ENCODE data around the gene DDX39A.

DDX39A gene

DNA sequence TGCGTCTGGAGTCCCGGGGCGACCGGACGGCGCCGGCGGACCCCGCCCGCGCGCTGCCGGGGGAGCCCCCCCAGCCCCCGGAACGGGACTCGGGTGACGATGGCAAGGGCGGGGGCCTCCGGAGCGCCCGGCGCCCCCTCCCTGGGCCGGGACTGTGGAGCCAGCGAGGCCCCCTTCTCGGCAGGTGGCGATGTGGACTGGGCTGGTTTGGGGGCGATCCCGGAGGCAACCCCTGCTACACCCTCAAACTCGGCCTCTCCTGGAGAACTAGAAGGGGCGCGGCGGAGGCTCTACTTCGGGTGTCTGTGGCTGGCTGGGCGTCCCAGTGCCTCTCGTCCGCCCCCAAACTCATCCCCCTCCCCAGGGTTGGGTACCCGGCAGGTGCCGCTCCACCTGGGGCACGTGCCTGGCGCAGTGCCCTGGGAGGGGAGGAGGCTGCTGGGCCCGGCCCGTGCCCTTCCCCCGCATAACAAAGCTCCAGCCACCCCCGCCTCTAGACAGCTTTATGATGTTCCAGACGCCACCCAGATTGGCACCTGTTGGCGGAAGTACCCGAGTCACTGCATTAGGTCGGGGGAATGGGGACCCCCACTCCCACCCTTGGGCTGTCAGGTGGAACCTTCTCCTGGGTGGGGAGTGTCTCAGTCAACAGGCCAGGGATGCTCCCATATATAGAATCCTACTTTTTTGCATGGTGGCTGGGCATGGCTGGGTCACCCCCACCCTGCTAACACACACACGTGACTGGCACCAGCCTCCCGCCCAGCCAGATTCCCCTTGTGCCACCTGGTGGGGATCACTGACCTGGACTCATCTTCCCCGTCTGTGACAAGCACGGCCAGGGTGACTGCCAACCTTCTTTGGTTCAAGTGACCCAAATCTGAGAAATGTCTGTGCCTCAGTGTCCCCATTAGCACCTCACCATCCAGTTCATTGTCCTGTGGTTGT is 14.7 kb upstream of the DDX39A start:
- no peak for DNase-seq

DNA sequence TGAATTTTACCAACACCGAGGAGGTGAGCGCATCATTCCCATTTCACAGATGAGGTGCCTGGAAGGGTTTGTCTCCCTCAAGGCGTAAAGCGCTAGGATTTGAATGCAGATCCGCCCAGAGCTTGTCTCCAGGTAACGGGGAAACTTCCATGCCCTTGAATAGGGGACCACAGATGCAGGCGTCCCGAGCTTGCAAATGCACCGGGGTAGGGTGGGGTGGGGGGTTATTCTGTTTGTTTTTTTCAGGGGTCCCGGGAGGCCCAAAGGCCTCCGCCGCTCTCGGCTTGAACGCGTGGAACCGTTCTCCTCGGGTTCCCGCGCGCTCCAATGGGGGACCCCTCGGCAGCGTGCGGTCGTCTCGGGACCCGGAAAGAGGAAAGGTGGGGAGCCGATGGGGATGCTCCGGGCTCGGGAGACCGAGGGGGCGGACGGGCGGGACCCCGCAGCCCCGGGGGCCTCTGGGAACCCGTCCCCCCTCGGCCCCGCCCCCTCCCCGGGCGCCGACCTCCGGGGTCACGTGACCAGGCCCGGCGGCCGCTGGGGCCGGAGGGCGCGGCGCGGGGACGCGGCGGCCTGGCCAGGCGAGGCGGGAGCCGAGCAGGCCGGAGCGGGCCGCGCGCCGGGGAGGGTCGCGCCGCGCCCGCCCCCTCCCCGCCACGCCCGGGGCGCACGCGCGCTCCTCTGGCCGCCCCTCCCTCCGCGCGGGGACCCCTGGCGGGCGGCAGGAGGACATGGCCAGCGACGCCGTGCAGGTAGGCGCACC is 13.8 kb upstream of the DDX39A start, which contains the start of gene PKN1:
PKN1 (plus strand) TSS at position 516 of the 763 bp plus-strand sequence; CDS start at position 732, 216 bp downstream.
- no peak for DNase-seq

DNA sequence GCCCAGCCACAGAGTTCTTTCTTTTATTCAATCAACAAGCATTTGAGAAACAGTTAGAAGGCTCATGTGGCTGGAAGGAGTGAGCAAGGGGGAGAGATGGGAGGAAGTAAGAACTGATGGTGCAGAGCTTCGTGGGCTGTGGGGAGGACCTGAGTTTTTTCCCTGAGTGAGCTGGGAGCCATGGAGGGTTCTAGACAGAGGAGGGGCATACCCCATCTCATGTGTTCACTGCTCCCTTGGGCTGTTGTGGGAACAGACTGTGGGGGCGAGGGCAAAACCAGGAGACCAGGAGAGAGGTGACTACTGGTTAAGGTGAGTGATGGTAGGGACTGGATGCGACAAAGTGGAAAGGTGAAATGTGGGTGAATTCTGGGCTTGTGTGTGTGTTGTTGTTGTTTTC is 11.6 kb upstream of the DDX39A start:
- DNase-seq: no peak

DNA sequence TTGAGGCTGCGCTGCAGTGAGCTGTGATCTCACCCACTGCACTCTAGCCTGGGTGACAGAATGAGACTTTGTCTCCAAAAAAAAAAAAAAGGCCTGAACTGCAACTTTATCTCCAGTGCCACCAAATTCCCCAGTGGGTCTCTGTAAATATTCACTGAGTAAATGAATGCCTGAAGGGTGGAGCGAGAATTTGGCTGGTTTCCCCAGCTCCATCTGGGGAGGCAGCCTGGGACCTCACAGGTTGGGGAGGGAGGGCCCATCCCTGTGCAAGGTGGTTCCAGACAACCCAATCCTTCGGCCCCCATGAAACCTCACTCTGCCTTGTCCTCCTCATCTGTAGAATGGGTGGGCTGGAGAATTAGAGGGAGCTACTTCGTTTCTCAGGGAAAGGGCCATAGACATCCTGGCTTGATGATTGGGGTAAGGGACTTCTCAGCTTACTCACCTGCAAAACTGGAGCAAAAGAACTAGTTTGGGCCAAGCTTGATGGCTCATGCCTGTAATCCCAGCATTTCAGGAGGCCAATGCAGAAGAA is 9.8 kb upstream of the DDX39A start:
- no peak for DNase-seq

DNA sequence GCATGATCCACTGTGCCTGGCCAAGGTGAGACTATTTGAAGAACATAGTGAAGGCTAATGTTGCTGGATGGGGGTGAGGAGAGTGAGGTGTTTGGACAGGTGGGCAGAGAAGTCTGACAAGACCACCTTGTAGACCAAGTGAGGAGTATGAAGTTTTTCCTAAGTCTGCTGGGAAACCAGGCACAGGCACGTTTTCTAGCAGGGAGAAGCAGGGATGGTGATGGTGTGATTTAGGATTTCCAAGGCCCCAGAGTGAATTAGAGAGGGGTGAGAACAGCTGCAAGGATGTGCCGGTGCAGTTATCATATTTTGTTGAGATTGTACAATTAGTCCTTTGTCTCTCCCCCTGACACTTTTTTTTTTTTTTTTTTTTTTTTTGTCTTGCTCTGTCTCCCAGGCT is 8.3 kb upstream of the DDX39A start:
- no peak for DNase-seq

DNA sequence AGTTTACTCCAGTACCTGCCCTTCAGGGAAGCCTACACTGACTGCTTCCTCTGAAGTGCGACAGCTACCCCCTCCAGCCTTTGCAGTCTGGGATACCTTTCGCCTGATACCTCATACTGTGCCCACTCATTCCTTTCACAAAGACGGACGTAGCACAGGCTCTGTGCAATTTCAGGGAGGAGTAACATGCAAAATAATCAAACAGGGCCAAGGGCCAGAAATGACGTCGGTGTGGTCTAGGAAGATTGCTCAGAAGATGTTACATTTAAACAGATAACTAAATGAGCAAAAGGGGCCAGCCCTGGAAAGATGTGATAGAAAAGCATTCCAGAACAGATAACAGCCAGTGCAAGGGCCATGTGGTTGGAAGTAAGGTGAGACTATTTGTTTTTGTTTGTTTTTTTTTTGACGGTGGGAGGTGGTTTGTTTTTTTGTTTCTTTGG is 6.6 kb upstream of the DDX39A start:
- no peak for DNase-seq

DNA sequence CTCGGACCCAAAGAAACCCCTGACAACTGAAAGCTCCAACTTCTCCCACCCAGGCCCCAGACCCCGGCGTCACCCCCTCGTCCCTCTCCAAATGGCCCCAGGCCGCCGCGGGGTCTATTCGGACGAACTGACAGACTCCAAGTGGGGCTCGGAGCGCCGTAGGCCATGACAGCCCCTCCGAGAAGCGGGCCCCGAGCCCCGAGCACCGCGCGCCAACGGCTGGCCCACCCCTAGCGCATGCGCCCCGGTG is 360 bp downstream of the DDX39A start:
- DNase-seq: no peak

DNA sequence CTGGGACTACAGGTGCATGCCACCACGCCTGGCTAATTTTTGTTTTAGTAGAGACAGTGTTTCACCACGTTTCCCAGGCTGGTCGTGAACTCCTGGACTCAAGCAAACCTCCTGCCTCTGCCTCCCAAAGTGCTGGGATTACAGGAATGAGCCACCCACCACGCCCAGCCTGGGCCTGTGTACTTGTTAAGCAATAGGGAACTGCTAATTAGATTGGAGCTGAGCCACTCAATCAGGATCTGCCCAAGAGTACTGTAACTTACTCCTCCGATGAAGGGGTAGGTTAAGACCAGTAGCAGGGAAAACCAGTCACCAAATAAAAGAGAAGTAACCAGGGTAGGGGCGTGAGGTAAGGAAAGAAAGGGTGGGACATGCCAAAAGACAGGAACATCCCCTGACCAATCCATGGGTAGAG is 2.3 kb downstream of the DDX39A start:
- no peak for DNase-seq

DNA sequence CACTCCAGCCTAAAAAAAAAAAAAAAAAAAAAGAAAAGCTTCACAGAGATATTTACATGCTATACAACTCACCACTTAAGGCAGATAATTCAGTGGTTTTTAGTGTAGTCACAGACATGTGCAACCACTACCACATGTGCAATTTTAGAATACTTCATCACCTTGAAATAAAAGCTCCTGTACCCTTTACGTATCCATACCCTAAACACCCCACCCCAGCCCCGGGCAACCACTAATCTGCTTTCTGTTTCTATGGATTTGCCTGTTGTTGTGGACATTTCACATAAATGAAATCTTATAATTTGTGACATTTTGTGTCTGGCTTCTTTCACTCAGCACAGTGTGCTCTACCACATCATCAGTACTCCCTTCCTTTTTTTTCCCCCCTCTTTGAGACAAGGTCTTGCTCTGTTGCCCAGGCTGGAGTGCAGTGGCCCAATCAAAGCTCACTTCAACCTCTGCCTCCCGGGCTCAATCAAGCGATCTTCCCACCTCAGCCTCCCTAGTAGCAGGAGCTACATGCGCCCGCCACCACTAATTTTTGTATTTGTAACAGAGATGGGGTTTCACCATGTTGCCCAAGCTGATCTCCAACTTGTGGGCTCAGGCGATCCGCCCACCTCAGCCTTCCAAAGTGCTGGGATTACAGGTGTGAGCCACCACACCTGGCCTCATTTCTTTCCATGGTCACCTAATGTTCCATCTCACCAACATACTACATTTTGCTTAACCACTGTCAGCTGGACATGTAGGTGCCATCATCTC is 4.0 kb downstream of the DDX39A start:
- DNase-seq: no peak

DNA sequence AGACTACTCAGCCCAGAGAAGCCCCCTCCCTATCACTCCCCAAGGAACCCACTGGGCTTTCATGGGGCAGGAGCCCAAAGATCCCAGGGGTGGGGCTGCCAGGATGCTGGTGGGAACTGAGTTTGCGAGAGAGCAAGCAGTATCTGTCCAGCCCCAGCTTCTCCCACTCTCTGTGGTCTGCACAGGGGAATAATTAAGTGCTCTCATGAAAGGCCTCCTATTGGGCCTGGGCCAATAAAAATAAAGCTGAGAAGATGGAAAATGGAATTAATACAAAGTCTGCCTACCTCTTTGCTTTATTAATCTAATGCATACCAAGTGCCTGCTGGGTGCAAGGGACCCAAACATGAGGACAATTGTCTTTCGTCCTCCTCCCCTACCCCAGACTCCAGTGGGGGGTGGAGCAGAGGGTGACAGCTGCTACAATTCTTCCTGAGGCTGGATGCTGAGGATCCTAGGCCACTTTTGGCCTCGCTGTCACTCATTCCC is 5.4 kb downstream of the DDX39A start:
- DNase-seq: no peak

DNA sequence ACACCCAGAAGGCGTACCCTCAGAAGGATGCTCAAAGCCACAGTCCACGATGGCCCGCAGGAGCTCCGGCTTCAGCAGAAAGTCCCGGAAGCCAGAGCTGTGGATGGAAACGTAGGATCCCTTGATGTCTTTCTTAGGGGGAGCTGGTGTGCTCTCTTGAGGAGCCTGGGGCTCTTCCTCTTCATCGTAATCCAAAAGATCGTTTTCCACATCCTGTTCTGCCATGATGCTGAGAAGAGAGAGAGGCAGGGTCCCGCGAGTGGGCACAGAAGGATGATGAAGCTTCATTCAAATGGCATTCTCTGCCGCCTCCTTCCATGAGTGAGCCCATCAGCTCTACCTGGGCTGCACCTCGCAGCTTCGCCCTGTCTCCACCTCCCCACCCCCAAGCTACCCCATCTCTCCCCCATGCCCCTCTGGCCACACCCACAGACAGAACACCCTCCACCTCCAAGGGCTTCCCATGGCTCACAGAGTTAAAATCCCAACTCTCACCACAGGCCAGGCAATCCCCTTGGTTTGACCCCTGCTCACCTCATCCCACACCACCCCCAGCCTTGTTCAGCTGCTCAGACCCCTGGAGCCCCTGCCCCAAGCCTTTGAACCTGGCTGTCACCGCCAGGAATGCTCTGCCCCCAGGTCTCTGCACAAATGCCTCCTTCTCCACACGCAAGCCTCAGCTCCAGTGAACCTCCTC is 6.0 kb downstream of the DDX39A start:
- no peak for DNase-seq

DNA sequence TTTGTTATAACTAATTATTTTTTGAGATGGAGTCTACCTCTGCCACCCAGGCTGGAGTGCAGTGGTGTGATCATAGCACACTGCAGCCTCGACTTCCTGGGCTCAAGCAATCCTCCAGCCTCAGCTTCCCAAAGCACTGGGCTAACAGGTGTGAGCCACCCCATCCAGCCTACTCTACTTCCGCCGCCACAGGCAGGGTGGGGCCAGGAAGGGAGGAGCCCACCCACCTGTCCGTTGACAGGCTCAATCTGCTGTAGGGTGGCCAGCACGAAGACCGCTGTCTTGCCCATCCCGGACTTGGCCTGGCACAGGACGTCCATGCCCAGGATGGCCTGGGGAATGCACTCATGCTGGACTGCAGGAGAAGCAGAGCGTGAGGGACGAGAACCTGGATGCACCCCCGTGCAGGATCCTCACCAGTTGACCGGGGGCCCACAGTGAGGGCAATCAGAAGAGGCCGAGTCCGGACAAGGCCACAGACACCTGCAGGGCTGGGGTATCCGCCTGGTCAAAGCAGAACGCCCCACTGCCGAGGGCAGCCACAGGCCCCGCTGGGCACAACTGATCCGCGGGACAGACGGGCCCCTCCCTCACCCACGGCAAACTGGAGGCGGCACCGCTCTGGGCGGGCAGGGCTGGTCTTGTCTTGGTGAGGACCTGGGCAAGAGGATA is 6.7 kb downstream of the DDX39A start:
- no peak for DNase-seq

DNA sequence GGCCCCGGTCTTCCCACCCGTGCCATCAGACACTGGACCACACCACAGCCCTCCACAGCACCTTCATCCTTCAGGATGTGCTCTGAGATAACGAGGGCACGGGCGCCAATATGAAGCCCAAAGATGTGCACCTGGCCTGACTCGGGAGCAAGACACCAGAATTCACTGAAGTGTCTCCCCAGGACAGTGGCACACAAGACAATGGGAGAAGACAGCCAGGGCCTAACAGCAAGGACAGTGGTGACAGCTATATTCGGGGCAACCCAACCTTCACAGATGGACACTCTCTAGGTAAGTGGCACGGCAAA is 7.2 kb downstream of the DDX39A start:
- no peak for DNase-seq

DNA sequence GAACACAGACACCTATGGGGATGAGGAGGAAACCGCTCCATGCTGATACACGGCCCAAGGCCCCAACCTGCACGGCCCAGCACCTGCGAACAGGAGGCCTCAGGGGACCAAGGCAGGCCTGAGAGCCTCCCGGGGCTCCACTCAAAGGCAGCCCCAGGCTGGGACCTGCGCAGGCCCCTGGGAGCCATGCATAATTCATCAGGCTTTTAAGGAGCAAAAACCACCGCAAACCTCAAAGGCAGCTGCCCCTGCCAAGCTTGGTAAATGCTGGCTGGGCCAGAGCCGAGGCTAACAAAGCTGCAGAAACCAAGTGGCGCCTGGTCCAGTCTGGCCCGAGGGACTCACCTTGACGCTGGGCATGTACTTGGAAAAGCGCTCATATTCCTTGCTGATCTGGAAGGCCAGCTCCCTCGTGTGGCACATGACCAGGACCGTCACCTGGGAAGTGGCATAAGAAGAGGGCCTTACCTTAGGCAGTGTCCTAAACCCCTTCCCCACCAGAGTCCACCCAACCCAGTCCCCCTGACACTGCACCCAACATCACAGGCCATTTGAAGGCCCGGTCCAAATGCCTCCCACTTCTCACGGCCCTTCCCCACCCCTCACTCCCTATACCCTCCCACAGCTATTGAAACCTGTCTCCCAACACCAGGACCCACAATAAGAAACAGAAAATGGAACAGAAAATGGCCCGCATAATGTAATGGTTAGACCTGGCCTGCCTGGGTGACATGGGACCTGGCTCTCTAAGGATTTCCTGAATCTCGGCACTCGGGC is 7.8 kb downstream of the DDX39A start:
- DNase-seq: no peak

DNA sequence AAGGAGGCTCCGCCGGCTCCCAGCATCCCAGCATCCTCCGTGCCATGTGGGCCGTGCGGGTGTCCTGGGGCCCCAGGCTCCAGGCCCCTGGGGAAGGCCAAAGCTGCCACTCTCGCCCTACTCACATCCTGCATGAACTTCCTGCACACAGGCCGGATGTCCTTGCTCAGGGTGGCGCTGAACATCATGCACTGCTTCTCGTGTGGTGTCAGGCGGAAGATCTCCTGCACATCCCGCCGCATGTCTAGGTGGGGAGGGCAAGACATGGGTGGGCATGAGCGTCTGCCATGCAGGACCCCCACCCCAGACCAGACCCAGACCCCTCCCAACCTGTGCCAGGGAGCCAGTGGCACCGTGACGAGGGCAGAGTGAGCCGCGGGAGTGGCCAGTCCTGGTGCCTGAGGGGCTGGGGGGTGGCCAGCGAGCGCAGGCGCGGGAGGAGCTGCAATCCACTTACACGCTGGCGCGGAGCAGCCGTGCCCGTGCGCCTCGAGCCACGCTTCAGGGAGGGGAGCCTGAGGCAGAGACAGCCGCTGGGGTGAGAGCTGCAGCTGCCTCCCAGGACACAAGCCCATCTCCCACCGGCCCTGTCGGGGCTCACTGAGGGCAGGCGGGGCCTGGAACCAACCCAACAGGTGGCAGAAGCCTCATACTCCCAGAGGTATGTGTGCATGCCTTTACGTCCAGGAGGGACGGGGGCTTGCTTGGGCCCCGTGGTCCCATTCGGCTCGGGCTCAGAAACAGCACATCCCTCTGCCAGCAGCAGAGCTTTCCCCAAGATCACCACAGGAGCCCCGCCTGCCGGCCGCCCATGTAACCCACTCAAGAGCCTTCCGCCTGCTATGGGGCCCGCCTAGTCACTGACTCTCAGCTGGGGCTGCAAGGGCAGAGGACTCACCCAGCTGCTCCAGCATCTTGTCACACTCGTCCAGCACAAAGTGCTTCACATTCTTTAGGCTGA is 8.8 kb downstream of the DDX39A start:
- DNase-seq: no peak

DNA sequence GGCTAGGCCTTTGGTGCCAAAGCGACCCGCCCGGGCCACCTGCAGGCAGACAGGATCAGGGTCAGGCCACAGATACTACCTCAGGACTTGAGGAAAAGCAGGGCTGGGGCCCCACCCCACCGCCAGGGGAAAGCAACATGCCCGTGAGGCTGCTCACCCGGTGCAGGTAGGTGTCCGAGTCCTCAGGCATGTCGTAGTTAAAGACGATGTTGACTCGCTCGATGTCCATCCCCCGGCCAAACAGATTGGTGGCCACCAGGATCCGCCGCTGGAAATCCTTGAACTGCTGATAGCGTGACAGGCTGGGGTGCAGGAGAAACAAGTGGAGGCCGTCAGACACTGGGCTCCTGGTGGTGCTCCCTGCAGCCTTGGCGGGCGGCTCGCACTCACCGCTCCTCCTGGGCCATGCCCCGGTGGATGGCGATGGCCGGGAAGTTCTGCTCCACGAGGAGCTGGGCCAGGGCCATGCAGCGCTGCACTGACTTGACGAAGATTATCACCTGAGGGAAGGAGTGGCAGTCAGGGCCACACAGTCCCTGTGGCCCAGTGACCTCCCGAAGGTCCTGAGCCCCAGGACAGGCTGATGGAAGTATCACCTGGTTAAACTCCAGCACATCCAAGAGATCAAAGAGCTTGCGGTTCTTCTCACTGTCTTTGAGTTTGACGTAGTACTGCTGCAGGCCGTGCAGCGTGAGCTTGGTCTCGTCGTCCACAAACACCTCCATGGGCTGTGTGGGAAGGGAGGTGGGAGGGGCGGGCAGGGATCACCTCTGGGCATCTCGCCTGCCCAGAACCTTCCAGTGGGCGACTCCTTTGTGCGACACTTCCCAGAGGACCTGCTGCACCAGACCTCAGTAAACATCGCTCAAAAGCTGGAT is 9.8 kb downstream of the DDX39A start:
- DNase-seq: no peak

DNA sequence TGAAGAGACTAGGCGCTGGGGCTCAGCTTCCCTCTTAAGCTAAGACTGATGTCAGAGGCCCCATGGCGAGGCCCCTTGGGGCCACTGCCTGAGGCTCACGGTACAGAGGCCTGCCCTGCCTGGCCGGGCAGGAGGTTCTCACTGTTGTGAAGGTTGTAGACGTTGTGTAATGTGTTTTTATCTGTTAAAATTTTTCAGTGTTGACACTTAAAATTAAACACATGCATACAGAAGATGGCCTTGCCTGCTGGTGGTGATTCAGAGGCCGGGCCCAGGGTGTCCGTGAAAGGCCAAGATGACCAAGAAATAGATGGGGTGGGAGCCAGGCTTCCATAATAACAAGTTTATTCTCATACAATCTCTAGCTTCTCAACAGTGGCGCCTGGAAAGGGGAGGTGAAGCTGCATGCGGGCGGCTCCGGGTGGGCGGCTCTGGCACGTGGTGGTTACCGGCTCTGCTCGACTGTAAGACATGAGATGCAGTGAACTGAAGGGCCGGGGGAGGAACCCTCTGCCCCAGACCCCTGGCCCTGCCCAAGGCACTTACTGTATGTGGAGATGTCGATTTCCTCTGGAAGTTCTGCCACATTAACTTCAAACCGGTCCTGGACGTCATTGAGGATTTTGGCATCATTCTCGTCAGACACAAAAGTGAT is 10.5 kb downstream of the DDX39A start:
- DNase-seq: no peak

Data from NCI-H1436 treated with DMSO at 0.1 percent for 48 hours (cell line).